Measurements from ENCODE around the gene SLC5A6.
"Not testable (repeated sequence)": the region's sequence is repeated elsewhere in the genome, so short reads cannot be mapped to it uniquely, and the experiment has no call there.

Gene SLC5A6

GRCh38 chr2:27208486-27209050 lies 3.5 kb downstream of the SLC5A6 start:
- no peak overlapping the region for H3K27ac Mint-ChIP-seq
- no peak overlapping the region for H3K4me3 Mint-ChIP-seq
- peaks cover 41% of the 10 kb centered on the region for H3K36me3 Mint-ChIP-seq (ENCODE audit: insufficient read depth)
- DNase-seq (no peak), ATAC-seq (replicated peaks) (no peak)
- H3K27me3 Mint-ChIP-seq, result no peaks in the 10 kb centered on the region
- H3K9me3 Mint-ChIP-seq, result no peaks in the 10 kb centered on the region
- peaks cover 21 to 24% of the 10 kb centered on the region in 2 donors for H3K4me1 Mint-ChIP-seq (ENCODE audit: low read depth in 2 of 2)

- no peak for DNase-seq
- Mint-ChIP-seq H3K27me3 (no peaks in the 10 kb centered on the region), H3K27ac (no peak overlapping the region), H3K4me3 (no peak overlapping the region), H3K4me1 (ENCODE audit: low read depth in 2 of 2) (peaks cover 12 to 13% of the 10 kb centered on the region in 2 donors), H3K36me3 (ENCODE audit: insufficient read depth) (peaks cover 42% of the 10 kb centered on the region), H3K9me3 (no peaks in the 10 kb centered on the region)
- no peak for ATAC-seq (replicated peaks)
Observed at GRCh38 chr2:27206346-27206745, 5.7 kb downstream of the SLC5A6 start.

GRCh38 chr2:27205206-27205605 lies 6.9 kb downstream of the SLC5A6 start:
- no peak overlapping the region for H3K4me3 Mint-ChIP-seq
- H3K4me1 Mint-ChIP-seq (ENCODE audit: low read depth in 2 of 2), result peaks cover 12 to 13% of the 10 kb centered on the region in 2 donors
- no peaks in the 10 kb centered on the region for H3K9me3 Mint-ChIP-seq
- DNase-seq (no peak), ATAC-seq (replicated peaks) (no peak)
- H3K36me3 Mint-ChIP-seq (ENCODE audit: insufficient read depth), result peaks cover 42% of the 10 kb centered on the region
- peak overlapping the region in 1 of 2 donors; percentile 9 for H3K27ac Mint-ChIP-seq
- H3K27me3 Mint-ChIP-seq, result no peaks in the 10 kb centered on the region

- peaks cover 42% of the 10 kb centered on the region for H3K36me3 Mint-ChIP-seq (ENCODE audit: insufficient read depth)
- peaks cover 5 to 14% of the 10 kb centered on the region in 2 donors for H3K4me1 Mint-ChIP-seq (ENCODE audit: low read depth in 2 of 2)
- peak; percentile 25 for ATAC-seq (replicated peaks)
Observed at GRCh38 chr2:27204566-27204965, 7.5 kb downstream of the SLC5A6 start.

GRCh38 chr2:27203741-27204140 lies 8.3 kb downstream of the SLC5A6 start:
- H3K4me3 Mint-ChIP-seq, result no peak overlapping the region
- DNase-seq (no peak), ATAC-seq (replicated peaks) (no peak)
- H3K27ac Mint-ChIP-seq, result peak overlapping the region in 1 of 2 donors; percentile 9
- H3K36me3 Mint-ChIP-seq (ENCODE audit: insufficient read depth), result peaks cover 42% of the 10 kb centered on the region
- no peaks in the 10 kb centered on the region for H3K9me3 Mint-ChIP-seq
- H3K27me3 Mint-ChIP-seq, result no peaks in the 10 kb centered on the region
- peaks cover 4 to 10% of the 10 kb centered on the region in 2 donors for H3K4me1 Mint-ChIP-seq (ENCODE audit: low read depth in 2 of 2)

More at GRCh38 chr2:27204566-27204965, 7.5 kb downstream of the SLC5A6 start:
- Mint-ChIP-seq H3K4me3 (no peak overlapping the region), H3K27me3 (no peaks in the 10 kb centered on the region), H3K27ac (peak overlapping the region; percentile 9 to 20), H3K9me3 (no peaks in the 10 kb centered on the region)
- DNase-seq, result no peak

GRCh38 chr2:27202854-27203253 lies 9.2 kb downstream of the SLC5A6 start:
- H3K27ac Mint-ChIP-seq, result peak overlapping the region in 1 of 2 donors; percentile 13
- no peak for DNase-seq

GRCh38 chr2:27201675-27202074 lies 10.4 kb downstream of the SLC5A6 start:
- no peak overlapping the region for H3K27ac Mint-ChIP-seq
- H3K36me3 Mint-ChIP-seq (ENCODE audit: insufficient read depth), result peaks cover 35% of the 10 kb centered on the region
- ATAC-seq (replicated peaks), result no peak
- H3K27me3 Mint-ChIP-seq, result no peaks in the 10 kb centered on the region
- peaks cover 0 to 10% of the 10 kb centered on the region in 2 donors for H3K4me1 Mint-ChIP-seq (ENCODE audit: low read depth in 2 of 2)
- no peak overlapping the region for H3K4me3 Mint-ChIP-seq
- DNase-seq, result no peak
- H3K9me3 Mint-ChIP-seq, result no peaks in the 10 kb centered on the region

More at GRCh38 chr2:27202854-27203253, 9.2 kb downstream of the SLC5A6 start:
- Mint-ChIP-seq H3K4me3 (no peak overlapping the region), H3K9me3 (no peaks in the 10 kb centered on the region), H3K27me3 (no peaks in the 10 kb centered on the region), H3K36me3 (ENCODE audit: insufficient read depth) (peaks cover 41% of the 10 kb centered on the region), H3K4me1 (ENCODE audit: low read depth in 2 of 2) (peaks cover 4 to 10% of the 10 kb centered on the region in 2 donors)
- no peak for ATAC-seq (replicated peaks)

GRCh38 chr2:27199241-27199640 lies 12.8 kb downstream of the SLC5A6 start:
- peaks cover 0 to 1% of the 10 kb centered on the region in 2 donors for H3K4me1 Mint-ChIP-seq (ENCODE audit: low read depth in 2 of 2)

GRCh38 chr2:27198627-27199026 lies 13.4 kb downstream of the SLC5A6 start:
- peaks cover 18% of the 10 kb centered on the region for H3K36me3 Mint-ChIP-seq (ENCODE audit: insufficient read depth)
- H3K27me3 Mint-ChIP-seq, result no peaks in the 10 kb centered on the region
- peaks cover 0 to 1% of the 10 kb centered on the region in 2 donors for H3K4me1 Mint-ChIP-seq (ENCODE audit: low read depth in 2 of 2)
- no peaks in the 10 kb centered on the region for H3K9me3 Mint-ChIP-seq
- H3K4me3 Mint-ChIP-seq, result no peak overlapping the region
- ATAC-seq (replicated peaks), result no peak
- H3K27ac Mint-ChIP-seq, result peak overlapping the region; percentile 47 to 78
- DNase-seq, result no peak

More at GRCh38 chr2:27199241-27199640, 12.8 kb downstream of the SLC5A6 start:
- H3K4me3 Mint-ChIP-seq, result no peak overlapping the region
- ATAC-seq (replicated peaks), result no peak
- no peak for DNase-seq
- H3K27ac Mint-ChIP-seq, result peak overlapping the region; percentile 47 to 78
- H3K27me3 Mint-ChIP-seq, result no peaks in the 10 kb centered on the region
- H3K9me3 Mint-ChIP-seq, result no peaks in the 10 kb centered on the region
- H3K36me3 Mint-ChIP-seq (ENCODE audit: insufficient read depth), result peaks cover 22% of the 10 kb centered on the region

GRCh38 chr2:27198068-27198467 lies 14.0 kb downstream of the SLC5A6 start:
- not testable (repeated sequence) for H3K4me3 Mint-ChIP-seq; DNase-seq; H3K9me3 Mint-ChIP-seq; H3K27me3 Mint-ChIP-seq; ATAC-seq (replicated peaks); H3K4me1 Mint-ChIP-seq (ENCODE audit: low read depth in 2 of 2); H3K27ac Mint-ChIP-seq
- peaks cover 12% of the 10 kb centered on the region for H3K36me3 Mint-ChIP-seq (ENCODE audit: insufficient read depth)

GRCh38 chr2:27195799-27196198 lies 16.3 kb downstream of the SLC5A6 start:
- not testable (repeated sequence) for H3K4me1 Mint-ChIP-seq (ENCODE audit: low read depth in 2 of 2); H3K9me3 Mint-ChIP-seq; H3K36me3 Mint-ChIP-seq (ENCODE audit: insufficient read depth); H3K4me3 Mint-ChIP-seq; H3K27me3 Mint-ChIP-seq; ATAC-seq (replicated peaks); DNase-seq; H3K27ac Mint-ChIP-seq

- Mint-ChIP-seq H3K27me3 (no peaks in the 10 kb centered on the region), H3K9me3 (no peaks in the 10 kb centered on the region)
- no peak for ATAC-seq (replicated peaks)
Observed at GRCh38 chr2:27194538-27195354, 17.3 kb downstream of the SLC5A6 start.

GRCh38 chr2:27191070-27191829 lies 20.8 kb downstream of the SLC5A6 start:
- H3K36me3 Mint-ChIP-seq (ENCODE audit: insufficient read depth), result no peaks in the 10 kb centered on the region
- peaks cover 0 to 9% of the 10 kb centered on the region in 2 donors for H3K27me3 Mint-ChIP-seq
- H3K27ac Mint-ChIP-seq, result no peak overlapping the region
- DNase-seq (peak; percentile 38 to 50 (median 39)), ATAC-seq (replicated peaks) (peak; percentile 87)
- H3K4me1 Mint-ChIP-seq (ENCODE audit: low read depth in 2 of 2), result no peaks in the 10 kb centered on the region
- H3K9me3 Mint-ChIP-seq, result no peaks in the 10 kb centered on the region
- no peak overlapping the region for H3K4me3 Mint-ChIP-seq

More at GRCh38 chr2:27194538-27195354, 17.3 kb downstream of the SLC5A6 start:
- H3K36me3 Mint-ChIP-seq (ENCODE audit: insufficient read depth), result peaks cover 3% of the 10 kb centered on the region
- no peak for DNase-seq
- no peak overlapping the region for H3K4me3 Mint-ChIP-seq
- no peak overlapping the region for H3K27ac Mint-ChIP-seq
- H3K4me1 Mint-ChIP-seq (ENCODE audit: low read depth in 2 of 2), result peaks cover 0 to 1% of the 10 kb centered on the region in 2 donors

Measured in effector memory CD8-positive, alpha-beta T cell (primary cell).